CD14-positive monocyte (primary cell): ENCODE data around the gene TKFC. TPM values are rescaled to one million over a fixed set of nuclear protein-coding genes. Genes with fewer than 3 reads are reported as not detected.
A peak's percentile ranks its signal among the peaks of the same experiment; 100 is the strongest.

ENCODE experiments used
- DNase-seq, 3 donors: peaks; one replicate each; pipeline ENCODE4 v3.0.0-alpha.2; 2011 to 2022
- H2AFZ ChIP-seq: 2 replicates; pipeline ENCODE4 v1.6.0; 2012; ENCODE audit warnings: mild to moderate bottlenecking, low read depth, low read length, inconsistent platforms; ENCODE audit not compliant: insufficient read depth, poor library complexity, severe bottlenecking
- H3K27ac ChIP-seq, 2 donors: 1 replicate in 1 of 2; 2 replicates in 1 of 2; pipeline ENCODE4 v1.5.1; 2012 to 2013; ENCODE audit warnings: low read length in 2 of 2, control low read depth in 1 of 2, inconsistent platforms in 1 of 2, low read depth in 1 of 2, mild to moderate bottlenecking in 1 of 2
- H3K27me3 ChIP-seq, 2 donors: one replicate each; pipeline versions ENCODE4 v1.6.0 to v1.6.1; 2011 to 2013; ENCODE audit warnings: low read length in 2 of 2; ENCODE audit not compliant: control insufficient read depth in 2 of 2, insufficient read depth in 2 of 2
- H3K36me3 ChIP-seq, 2 donors: replicated peaks in 1 of 2; 1 replicate in 1 of 2; 2 replicates in 1 of 2; pipeline versions ENCODE4 v1.5.1 to v1.6.1; 2012 to 2013; ENCODE audit warnings: low read length in 2 of 2, control low read depth in 1 of 2, inconsistent platforms in 1 of 2, mild to moderate bottlenecking in 1 of 2; ENCODE audit not compliant: insufficient read depth in 2 of 2, control insufficient read depth in 1 of 2
- H3K4me1 ChIP-seq, 2 donors: 1 replicate in 1 of 2; 2 replicates in 1 of 2; pipeline versions ENCODE4 v1.5.1 to v1.6.1; 2012 to 2013; ENCODE audit warnings: low read length in 2 of 2, control low read depth in 1 of 2, inconsistent platforms in 1 of 2, mild to moderate bottlenecking in 1 of 2, moderate library complexity in 1 of 2; ENCODE audit not compliant: insufficient read depth in 2 of 2, control insufficient read depth in 1 of 2
- H3K4me2 ChIP-seq: replicated peaks from 2 replicates; pipeline ENCODE3; 2012; ENCODE audit warnings: low read length, moderate library complexity, mild to moderate bottlenecking; ENCODE audit not compliant: poor library complexity, severe bottlenecking; ENCODE audit errors: extremely low read depth
- H3K4me3 ChIP-seq, 3 experiments: fragments of 200-600 bp in 1 of 3; sonication (generic) in 1 of 3; replicated peaks in 1 of 3; 1 replicate in 2 of 3; 2 replicates in 1 of 3; pipeline ENCODE4 v1.5.1; 2011 to 2013; ENCODE audit warnings: low read length in 3 of 3, mild to moderate bottlenecking in 3 of 3, control low read depth in 2 of 3, low read depth in 2 of 3, inconsistent platforms in 1 of 3, moderate library complexity in 1 of 3
- H3K79me2 ChIP-seq: 2 replicates; pipeline ENCODE4 v1.6.0; 2012; ENCODE audit warnings: mild to moderate bottlenecking, control low read depth, inconsistent platforms, low read length, moderate library complexity; ENCODE audit not compliant: insufficient read depth
- H3K9ac ChIP-seq: 2 replicates; pipeline ENCODE4 v1.6.0; 2017; ENCODE audit warnings: low read length, mild to moderate bottlenecking; ENCODE audit not compliant: insufficient read depth, poor library complexity, severe bottlenecking
- H3K9me3 ChIP-seq, 2 donors: replicated peaks in 1 of 2; 1 replicate in 1 of 2; 2 replicates in 1 of 2; pipeline versions ENCODE4 v1.5.1 to v1.6.1; 2012 to 2013; ENCODE audit warnings: low read length in 2 of 2, control low read depth in 1 of 2; ENCODE audit not compliant: control insufficient read depth in 1 of 2, insufficient read depth in 1 of 2
- H4K20me1 ChIP-seq: 2 replicates; pipeline ENCODE4 v1.6.0; 2012; ENCODE audit warnings: mild to moderate bottlenecking, low read length, control low read depth, moderate library complexity; ENCODE audit not compliant: insufficient read depth
- H3K27ac Mint-ChIP-seq, 7 donors: one replicate each; pipeline ENCODE4 v1.8.0; 2020; ENCODE audit warnings: mild to moderate bottlenecking in 7 of 7, mixed read lengths in 7 of 7, moderate library complexity in 6 of 7, inconsistent platforms in 2 of 7
- H3K27me3 Mint-ChIP-seq, 3 donors: one replicate each; pipeline ENCODE4 v1.8.0; 2021 to 2022; ENCODE audit warnings: low read depth in 3 of 3, mild to moderate bottlenecking in 3 of 3, mixed read lengths in 3 of 3, moderate library complexity in 3 of 3, inconsistent platforms in 1 of 3
- H3K36me3 Mint-ChIP-seq, 2 donors: one replicate each; pipeline ENCODE4 v1.8.0; 2020; ENCODE audit warnings: mixed read lengths in 2 of 2, inconsistent platforms in 1 of 2, mild to moderate bottlenecking in 1 of 2
- H3K4me1 Mint-ChIP-seq: one replicate; pipeline ENCODE4 v1.8.0; 2020; ENCODE audit warnings: mild to moderate bottlenecking, mixed read lengths
- H3K4me3 Mint-ChIP-seq, 2 donors: one replicate each; pipeline ENCODE4 v1.8.0; 2020; ENCODE audit warnings: mild to moderate bottlenecking in 2 of 2, mixed read lengths in 2 of 2, moderate library complexity in 1 of 2
- H3K9me3 Mint-ChIP-seq, 7 donors: one replicate each; pipeline ENCODE4 v1.8.0; 2020 to 2022; ENCODE audit warnings: mixed read lengths in 7 of 7, mild to moderate bottlenecking in 6 of 7, moderate library complexity in 6 of 7, inconsistent platforms in 2 of 7
- CTCF ChIP-seq: fragments of 200-600 bp; IDR thresholded peaks from one replicate; pipeline ENCODE4 v1.8.0; 2022; ENCODE audit warnings: antibody characterized with exemption, mild to moderate bottlenecking
- WGBS: methylation state at CpG from one replicate; pipeline ENCODE4 v1.1.5; 2013; ENCODE audit warnings: missing lambda C conversion rate; ENCODE audit not compliant: insufficient coverage; 5-methylcytosine and 5-hydroxymethylcytosine counted together
- intact Hi-C, 2 donors: fragments of 100-400 bp; cut with micrococcal nuclease; formaldehyde crosslinking; loops; one replicate each; pipeline versions ENCODE4 v1.15.0 to v1.15.1; 2023
- polyA plus RNA-seq, 3 donors: library from polyadenylated mRNA; depleted of rRNA in 1 of 3; unstranded in 2 of 3; stranded (reverse) in 1 of 3; fragments of 300-500 nt in 2 of 3; fragments of >200 nt in 1 of 3; fragmentation: Illumina TruSeq in 2 of 3; gene quantifications; 1 replicate in 2 of 3; 2 replicates in 1 of 3; pipeline ENCODE4 v1.2.3, GENCODE V29; 2012 to 2021

The TKFC gene
- polyA plus RNA-seq, 3 donors = 29.5 to 40.8 (median 29.6) TPM

DNA sequence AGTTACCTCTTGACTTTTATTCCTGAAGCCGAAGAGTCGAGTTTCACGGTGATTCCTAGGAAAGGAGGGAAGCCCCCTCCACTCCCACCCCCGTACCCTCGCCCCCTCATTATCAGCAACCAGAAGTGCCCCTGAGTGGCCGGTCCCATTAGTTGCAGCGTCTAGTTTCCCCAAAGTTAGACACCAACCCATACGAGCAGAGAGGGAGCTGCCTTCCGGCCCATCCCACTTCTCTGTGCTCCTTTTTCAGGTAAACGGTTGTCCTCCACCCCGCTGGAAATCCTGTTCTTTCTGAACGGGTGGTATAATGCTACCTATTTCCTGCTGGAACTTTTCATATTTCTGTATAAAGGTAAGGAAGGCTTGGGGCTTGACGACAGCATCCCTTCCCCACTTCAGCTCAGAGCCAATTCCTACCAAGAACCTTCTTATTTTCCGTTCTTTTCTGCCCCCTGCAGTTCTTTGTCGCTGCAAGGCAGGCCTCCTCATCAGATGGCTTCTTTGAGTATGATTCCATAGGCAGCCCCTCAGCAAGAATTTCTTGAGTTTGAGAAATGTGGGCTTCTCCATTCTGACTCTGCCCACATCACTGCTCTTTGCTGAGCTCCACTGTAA lies 60.1 kb downstream of the TKFC start:
- no peaks in the 10 kb centered on the region for H3K27me3 ChIP-seq
- H3K9ac ChIP-seq = peak overlapping the region; percentile 75
- peaks cover 13 to 36% of the 10 kb centered on the region in 2 donors for H3K36me3 Mint-ChIP-seq
- H3K4me3 Mint-ChIP-seq = peak overlapping the region; percentile 96 to 97
- intact Hi-C loops = loop anchor here in 1 of 2 donors (2.0 to 5.0 kb wide), 2 partner anchors 36 to 44 kb away; no protein-coding TSS in a partner anchor
- H3K27ac Mint-ChIP-seq = peak overlapping the region; percentile 87 to 96 (median 93)
- peaks cover 14 to 25% of the 10 kb centered on the region in 2 donors for H3K36me3 ChIP-seq
- H4K20me1 ChIP-seq = no peaks in the 10 kb centered on the region
- no CpG with 5 or more reads among the region's 15 CpGs for WGBS
- no peaks in the 10 kb centered on the region for H3K27me3 Mint-ChIP-seq
- peaks cover 4 to 5% of the 10 kb centered on the region in 2 donors for H3K9me3 ChIP-seq
- peaks cover 18% of the 10 kb centered on the region for H3K4me1 Mint-ChIP-seq
- peak overlapping the region; percentile 67 to 88 for H3K27ac ChIP-seq
- H3K4me3 ChIP-seq = peak overlapping the region; percentile 90 to 94 (median 90)
- H3K79me2 ChIP-seq = no peaks in the 10 kb centered on the region
- no peak for DNase-seq
- H3K4me2 ChIP-seq = peak overlapping the region; percentile 77
- peak overlapping the region; percentile 95 for H2AFZ ChIP-seq
- no peak for TF ChIP-seq CTCF
- peaks cover 17 to 19% of the 10 kb centered on the region in 2 donors for H3K4me1 ChIP-seq
- peaks cover 1 to 11% (median 6%) of the 10 kb centered on the region in 7 donors for H3K9me3 Mint-ChIP-seq

Other genes starting within 250 kb of the TKFC start
- gene CD5, start 230.7 kb upstream of the TKFC start, polyA plus RNA-seq = under 1 TPM in 2 of 3 donors, not detected in 1; 0.34 to 0.61 TPM
- gene VPS37C, start 171.8 kb upstream of the TKFC start, polyA plus RNA-seq = 10 to 100 TPM in 1 of 3 donors, 1 to 10 TPM in 2; 1.9 to 25.1 (median 3.8) TPM
- gene PGA3, start 129.7 kb upstream of the TKFC start, polyA plus RNA-seq = 1 to 10 TPM; 1.4 to 4.1 (median 1.9) TPM
- 10 to 100 TPM in 1 of 3 donors, 1 to 10 TPM in 2; 1.5 to 33.5 (median 7.0) TPM for gene PGA4, start 110.9 kb upstream of the TKFC start, polyA plus RNA-seq
- gene PGA5, start 92.1 kb upstream of the TKFC start, polyA plus RNA-seq = 1 to 10 TPM; 1.0 to 3.6 (median 2.0) TPM
- gene VWCE, start 37.9 kb upstream of the TKFC start, polyA plus RNA-seq = under 1 TPM in 2 of 3 donors, not detected in 1; 0.05 to 0.23 TPM
- gene DDB1, start 123 bp upstream of the TKFC start, polyA plus RNA-seq = 10 to 100 TPM; 54.1 to 97.2 (median 86.6) TPM
- 100 to 1,000 TPM in 2 of 3 donors, 10 to 100 TPM in 1; 79.7 to 112 (median 112) TPM for gene CYB561A3, start 28.7 kb downstream of the TKFC start, polyA plus RNA-seq
- 10 to 100 TPM; 34.5 to 64.0 (median 50.7) TPM for gene TMEM138, start 29.1 kb downstream of the TKFC start, polyA plus RNA-seq
- gene TMEM216, start 59.4 kb downstream of the TKFC start, polyA plus RNA-seq = 10 to 100 TPM; 16.6 to 31.2 (median 30.1) TPM
- 10 to 100 TPM; 12.5 to 67.5 (median 20.1) TPM for gene CPSF7, start 96.7 kb downstream of the TKFC start, polyA plus RNA-seq
- 10 to 100 TPM; 45.5 to 70.2 (median 64.8) TPM for gene SDHAF2, start 96.9 kb downstream of the TKFC start, polyA plus RNA-seq
- gene LRRC10B, start 175.5 kb downstream of the TKFC start, polyA plus RNA-seq = not detected
- not detected for gene SYT7, start 247.8 kb downstream of the TKFC start, polyA plus RNA-seq